HG03064 (cell line): ENCODE data around the gene APPL1.
"Not testable (repeated sequence)": the region's sequence is repeated elsewhere in the genome, so short reads cannot be mapped to it uniquely, and the experiment has no call there.

Source experiments
- ATAC-seq: cut with Tn5 transposase; IDR thresholded peaks from one replicate; pipeline ENCODE4 v1.9.1; 2021; ENCODE audit warnings: low read depth; ENCODE audit not compliant: unreplicated experiment

Gene APPL1

GRCh38 chr3:57268416-57268815 lies 40.9 kb downstream of the APPL1 start:
- no peak for ATAC-seq

GRCh38 chr3:57274845-57275244 lies 47.3 kb downstream of the APPL1 start:
- no peak for ATAC-seq

GRCh38 chr3:57275393-57275792 lies 47.9 kb downstream of the APPL1 start:
- no peak for ATAC-seq

DNA sequence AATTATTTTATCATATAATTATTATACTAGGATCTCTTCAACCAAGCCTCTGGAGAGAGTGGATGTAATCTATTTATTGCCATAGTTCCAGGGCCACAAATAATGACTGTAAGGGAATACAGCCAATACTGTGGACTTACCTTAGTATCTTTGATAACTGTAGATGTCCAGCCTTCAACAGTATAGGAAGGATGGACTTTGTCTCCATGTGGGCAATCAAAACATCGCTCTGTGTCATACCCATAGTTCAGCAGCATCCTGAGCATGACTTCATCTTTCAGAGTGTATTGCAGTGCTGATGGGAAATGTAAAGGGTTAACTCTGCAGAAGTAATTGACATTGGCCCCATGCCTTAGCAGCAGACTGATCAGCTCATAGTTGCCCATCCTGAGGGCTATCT lies 50.7 kb downstream of the APPL1 start:
- ATAC-seq: no peak

- ATAC-seq: no peak
Observed at GRCh38 chr3:57279685-57280084, 52.2 kb downstream of the APPL1 start.

DNA sequence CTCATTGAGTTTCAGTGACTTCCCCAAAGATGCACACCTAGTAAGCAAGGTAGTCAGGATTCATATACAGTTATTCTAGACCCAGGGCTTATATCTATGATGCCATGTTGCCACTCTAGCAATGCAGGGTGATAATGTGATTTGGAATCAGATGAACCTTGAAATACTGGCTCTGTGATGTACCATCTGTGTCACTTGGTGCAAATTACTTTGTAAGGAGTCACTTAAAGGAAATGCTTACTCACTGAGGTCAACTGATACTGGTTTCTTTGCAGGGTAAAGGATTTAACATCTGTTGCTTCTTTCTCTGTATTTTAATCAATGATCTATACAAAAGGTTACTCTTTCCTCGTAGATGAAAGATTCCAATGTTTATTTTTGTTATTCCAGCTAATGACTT lies 54.2 kb downstream of the APPL1 start:
- no peak for ATAC-seq

- ATAC-seq: no peak
Observed at GRCh38 chr3:57283334-57283733, 55.8 kb downstream of the APPL1 start.

- no peak for ATAC-seq
Observed at GRCh38 chr3:57287205-57287604, 59.7 kb downstream of the APPL1 start.

DNA sequence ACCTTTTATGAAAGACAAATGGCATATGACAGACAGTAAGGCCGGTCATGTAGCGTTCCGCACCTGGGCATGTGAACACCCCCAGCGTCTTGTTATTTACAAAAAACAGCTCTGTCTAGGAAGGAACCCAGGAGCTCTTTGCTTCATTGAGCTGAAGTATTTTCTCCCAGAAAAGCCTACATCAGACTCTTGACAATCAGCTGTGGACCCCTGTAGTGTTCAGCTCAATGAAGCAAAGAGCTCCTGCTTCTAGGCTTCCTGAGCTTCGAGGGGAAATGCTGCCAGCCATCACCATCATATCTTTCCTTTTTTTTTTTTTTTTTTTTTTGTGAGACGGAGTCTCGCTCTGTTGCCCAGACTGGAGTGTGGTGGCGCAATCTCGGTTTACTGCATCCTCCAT lies 60.9 kb downstream of the APPL1 start:
- ATAC-seq: no peak

DNA sequence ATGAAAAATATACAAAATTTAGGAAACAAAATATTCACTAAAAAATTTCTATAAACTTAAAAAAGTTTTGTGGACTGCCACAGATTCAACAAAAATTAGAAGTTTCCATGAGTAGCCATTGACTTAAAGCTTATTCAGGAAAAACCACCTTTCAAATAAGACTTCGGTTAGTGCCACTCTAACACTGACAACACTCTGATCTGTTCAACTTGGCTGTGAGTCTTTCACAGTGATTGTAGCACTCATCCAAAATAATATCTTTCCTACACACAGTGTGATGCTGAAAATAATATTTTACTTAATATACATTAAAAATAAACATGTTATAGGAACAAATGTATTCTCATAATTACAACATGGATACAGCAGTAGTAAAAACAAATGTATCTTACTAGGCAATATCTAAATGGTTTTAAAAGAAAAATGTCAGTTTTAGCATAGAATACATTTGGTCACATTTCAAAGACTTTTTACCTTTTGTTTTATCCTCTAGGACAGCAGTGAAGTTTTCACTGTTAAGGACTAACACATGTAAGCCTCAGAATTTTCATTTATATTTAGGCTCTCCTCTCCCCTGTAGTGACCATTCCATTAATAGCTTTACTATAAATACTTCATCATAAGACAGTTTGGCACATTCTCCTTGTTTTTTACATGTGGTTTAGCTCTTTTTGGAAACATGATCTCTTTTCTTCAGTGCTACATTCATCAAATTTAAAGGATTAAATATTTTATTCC lies 64.8 kb downstream of the APPL1 start, which contains the start of gene ASB14:
Gene ASB14 (minus strand): TSS at position 527 of the 738 bp plus-strand sequence. CDS start 652 bp downstream, outside the sequence.
- no peak for ATAC-seq

DNA sequence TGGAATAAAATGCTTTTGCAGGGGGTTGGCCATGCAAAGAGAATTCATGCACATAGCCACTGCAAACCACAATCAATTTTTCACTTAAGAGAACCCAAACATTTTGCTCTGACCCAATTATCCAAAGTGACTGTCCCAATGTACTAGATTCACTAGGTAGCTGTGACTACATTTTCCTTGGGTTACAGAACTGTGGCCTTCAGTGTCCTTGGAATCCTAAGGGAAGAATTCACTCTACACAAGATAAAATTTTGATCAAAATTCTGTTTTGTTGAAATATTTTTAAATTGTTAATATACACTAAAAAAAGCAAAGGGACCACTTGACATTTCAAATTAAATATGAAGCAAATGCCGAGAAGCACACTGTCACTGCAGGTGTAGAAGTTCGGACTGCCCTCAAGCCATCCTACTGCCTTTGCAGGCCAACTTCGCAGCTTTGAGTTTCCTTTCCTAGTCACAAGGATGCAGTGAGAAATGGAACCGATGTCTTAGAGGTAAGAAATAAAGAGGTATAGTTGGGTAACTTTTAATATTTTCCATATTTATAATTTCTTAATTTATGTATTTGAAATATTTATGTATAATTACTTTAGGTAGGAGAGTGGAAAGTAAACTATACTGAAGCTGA lies 65.5 kb downstream of the APPL1 start:
- no peak for ATAC-seq

DNA sequence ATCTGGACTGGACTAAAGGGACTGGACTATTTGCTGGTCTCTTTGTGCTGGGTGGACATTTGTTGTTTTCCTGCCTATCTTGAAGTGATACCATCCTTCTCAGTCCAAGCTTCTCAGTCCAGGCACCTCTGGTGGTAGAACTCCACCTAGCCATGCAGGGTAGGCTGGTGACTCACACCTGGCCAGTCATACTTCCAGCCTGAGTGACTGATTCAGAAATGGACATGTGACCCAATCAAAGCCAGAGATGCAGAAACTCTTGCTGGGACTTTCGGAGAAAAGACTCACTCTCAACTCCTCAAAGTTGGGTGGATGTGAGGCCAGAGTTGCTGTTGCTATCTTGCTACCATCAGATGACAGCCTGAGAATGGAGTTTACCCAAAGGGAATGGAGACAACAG lies 70.5 kb downstream of the APPL1 start:
- ATAC-seq: no peak

DNA sequence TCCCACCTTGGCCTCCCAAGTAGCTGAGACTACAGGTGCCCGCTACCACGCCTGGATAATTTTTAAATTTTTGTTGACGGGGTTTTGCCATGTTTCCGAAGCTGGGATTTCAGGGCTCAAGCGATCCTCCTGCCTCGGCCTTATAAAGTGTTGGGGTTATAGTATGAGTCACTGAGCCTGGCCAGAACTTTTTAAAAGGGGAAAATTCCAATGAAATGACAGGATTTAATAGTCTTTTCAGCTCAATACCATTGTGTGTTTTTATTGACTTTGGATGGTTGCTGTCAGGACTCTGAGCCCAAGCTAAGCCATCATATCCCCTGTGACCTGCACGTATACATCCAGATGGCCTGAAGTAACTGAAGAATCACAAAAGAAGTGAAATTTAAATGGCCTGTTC lies 76.0 kb downstream of the APPL1 start:
- ATAC-seq: not testable (repeated sequence)

- no peak for ATAC-seq
Observed at GRCh38 chr3:57309769-57310360, 82.3 kb downstream of the APPL1 start.

- no peak for ATAC-seq
Observed at GRCh38 chr3:57314204-57314603, 86.7 kb downstream of the APPL1 start.
